Motor neuron (in vitro differentiated cells): Measurements from ENCODE around the gene ATRIP. TPM values are rescaled to one million over a fixed set of nuclear protein-coding genes. Genes with fewer than 3 reads are reported as not detected.

Source experiments
- ATAC-seq, 8 experiments: fragments of 200-7000 bp; cut with Tn5 transposase; replicated peaks in 6 of 8; 2 replicates each; pipeline ENCODE4 v1.8.0; 2021; ENCODE audit warnings: mild to moderate bottlenecking in 8 of 8, moderate library complexity in 8 of 8
- H3K27ac ChIP-seq, 2 donors: fragments of 250-450 bp; sonication (Bioruptor Pico); 2 replicates each; pipeline ENCODE4 v1.9.0; 2021; ENCODE audit warnings: antibody characterized with exemption in 2 of 2, mild to moderate bottlenecking in 2 of 2, moderate library complexity in 1 of 2
- H3K4me1 ChIP-seq, 2 donors: fragments of 250-450 bp; sonication (Bioruptor Pico); replicated peaks in 1 of 2; 2 replicates each; pipeline ENCODE4 v1.6.1; 2021; ENCODE audit warnings: antibody characterized with exemption in 2 of 2, mild to moderate bottlenecking in 2 of 2, moderate library complexity in 1 of 2
- H3K4me3 ChIP-seq, 5 donors: fragments of 250-450 bp; sonication (Bioruptor Pico); 2 replicates each; pipeline ENCODE4 v1.9.0; 2021; ENCODE audit warnings: antibody characterized with exemption in 5 of 5, mild to moderate bottlenecking in 5 of 5, moderate library complexity in 4 of 5
- WGBS, 10 experiments: fragments of 450-650 bp; shearing (Covaris generic); methylation state at CpG; one replicate each; pipeline ENCODE4 v1.0.0; 2022; 5-methylcytosine and 5-hydroxymethylcytosine counted together
- in situ Hi-C, 9 experiments: fragments of 400-800 bp; cut with MboI; loops; one replicate each; pipeline ENCODE4 v1.15.0; 2021; ENCODE audit warnings: low sequenced_read_pairs in 9 of 9, low pct_unique_long_range_greater_than_20kb in 2 of 9; ENCODE audit not compliant: unreplicated experiment in 9 of 9
- total RNA-seq, 8 experiments: library from RNA; unstranded; fragments of 300-600 nt; gene quantifications; 2 replicates each; pipeline versions ENCODE4 v1.2.3 to v1.2.4, GENCODE V29; 2022

ATRIP gene
- total RNA-seq, 8 experiments from 2014 or later: 3.9 to 11.7 (median 5.7) TPM

GRCh38 chr3:48493203-48493501 lies 46.6 kb downstream of the ATRIP start:
- in situ Hi-C loops: no loop called here
- H3K4me1 ChIP-seq: no peaks in the 10 kb centered on the region
- ATAC-seq: no peak
- 83 to 100% (median 90%) methylated on average over 1 to 2 of the region's 3 CpGs; no CpG with 5 or more reads in 6 of the 10 experiments for WGBS, 10 experiments
- H3K27ac ChIP-seq: no peak overlapping the region
- no peak overlapping the region for H3K4me3 ChIP-seq

GRCh38 chr3:48500656-48501055 lies 54.1 kb downstream of the ATRIP start:
- in situ Hi-C loops: no loop called here
- peak in 2 of 8 experiments; percentile 3 to 11 for ATAC-seq
- H3K4me1 ChIP-seq: peaks cover 0 to 11% of the 10 kb centered on the region in 2 donors
- H3K4me3 ChIP-seq: no peak overlapping the region
- no peak overlapping the region for H3K27ac ChIP-seq
- WGBS, 10 experiments: 83 to 100% (median 93%) methylated on average over 1 to 4 of the region's 5 CpGs; no CpG with 5 or more reads in 5 of the 10 experiments

GRCh38 chr3:48501196-48501595 lies 54.7 kb downstream of the ATRIP start:
- Histone ChIP-seq H3K4me3 (no peak overlapping the region), H3K27ac (no peak overlapping the region), H3K4me1 (peaks cover 0 to 11% of the 10 kb centered on the region in 2 donors)
- in situ Hi-C loops: no loop called here
- WGBS, 10 experiments: 44 to 93% (median 75%) methylated on average over 2 to 4 of the region's 7 CpGs; no CpG with 5 or more reads in 7 of the 10 experiments
- ATAC-seq: no peak

- Histone ChIP-seq H3K4me3 (no peak overlapping the region), H3K4me1 (peaks cover 0 to 11% of the 10 kb centered on the region in 2 donors), H3K27ac (no peak overlapping the region)
- 80 to 96% (median 83%) methylated on average over 2 to 5 of the region's 5 CpGs; no CpG with 5 or more reads in 5 of the 10 experiments for WGBS, 10 experiments
- in situ Hi-C loops: no loop called here
- no peak for ATAC-seq
Observed at GRCh38 chr3:48502121-48502520, 55.6 kb downstream of the ATRIP start.

- Histone ChIP-seq H3K4me3 (no peak overlapping the region), H3K27ac (no peak overlapping the region), H3K4me1 (peaks cover 0 to 11% of the 10 kb centered on the region in 2 donors)
- ATAC-seq: no peak
- 20 to 100% (median 65%) methylated on average over 1 to 2 of the region's 6 CpGs; no CpG with 5 or more reads in 6 of the 10 experiments for WGBS, 10 experiments
- in situ Hi-C loops: no loop called here
Observed at GRCh38 chr3:48502728-48503168, 56.2 kb downstream of the ATRIP start.

GRCh38 chr3:48503401-48504050 lies 57.0 kb downstream of the ATRIP start:
- 0 to 38% (median 17%) methylated on average over 1 to 6 of the region's 26 CpGs; no CpG with 5 or more reads in 7 of the 10 experiments for WGBS, 10 experiments
- peaks cover 0 to 11% of the 10 kb centered on the region in 2 donors for H3K4me1 ChIP-seq
- peak overlapping the region in 1 of 2 donors; percentile 13 for H3K27ac ChIP-seq
- H3K4me3 ChIP-seq: peak overlapping the region; percentile 36 to 52 (median 47)
- ATAC-seq: peak; percentile 8 to 52 (median 46)
- in situ Hi-C loops: no loop called here

GRCh38 chr3:48504051-48504946 lies 57.8 kb downstream of the ATRIP start, which contains the start of gene SHISA5:
TSS of gene SHISA5 (minus strand) at chr3:48504174. CDS start at chr3:48504094, 80 bp downstream.
- peak; percentile 60 to 76 (median 70) for ATAC-seq
- Histone ChIP-seq H3K27ac (peak within 1 kb of the TSS in 1 of 2 donors; percentile 13), H3K4me1 (peaks cover 0 to 11% of the 10 kb centered on the region in 2 donors), H3K4me3 (peak within 1 kb of the TSS; percentile 36 to 52 (median 47))
- in situ Hi-C loops: no loop called here
- 38% methylated on average over 3 of the region's 66 CpGs; no CpG with 5 or more reads in 9 of the 10 experiments for WGBS, 10 experiments

- Histone ChIP-seq H3K27ac (no peak overlapping the region), H3K4me3 (no peak overlapping the region), H3K4me1 (peaks cover 0 to 11% of the 10 kb centered on the region in 2 donors)
- ATAC-seq: no peak
- in situ Hi-C loops: no loop called here
- WGBS, 10 experiments: 20 to 100% (median 40%) methylated on average over 1 of the region's 2 CpGs; no CpG with 5 or more reads in 7 of the 10 experiments
Observed at GRCh38 chr3:48505146-48505545, 58.6 kb downstream of the ATRIP start.

GRCh38 chr3:48505968-48506504 lies 59.5 kb downstream of the ATRIP start:
- in situ Hi-C loops: no loop called here
- 78 to 100% (median 97%) methylated on average over 1 to 3 of the region's 6 CpGs; no CpG with 5 or more reads in 6 of the 10 experiments for WGBS, 10 experiments
- H3K27ac ChIP-seq: no peak overlapping the region

GRCh38 chr3:48507256-48508061 lies 60.9 kb downstream of the ATRIP start:
- 0 to 93% (median 47%) methylated on average over 1 to 6 of the region's 10 CpGs; no CpG with 5 or more reads in 1 of the 10 experiments for WGBS, 10 experiments
- in situ Hi-C loops: no loop called here
- peak; percentile 12 to 79 (median 40) for ATAC-seq
- no peak overlapping the region for H3K4me3 ChIP-seq
- no peak overlapping the region for H3K27ac ChIP-seq
- H3K4me1 ChIP-seq: peaks cover 0 to 11% of the 10 kb centered on the region in 2 donors

More at GRCh38 chr3:48505968-48506504, 59.5 kb downstream of the ATRIP start:
- ATAC-seq: no peak
- peaks cover 0 to 11% of the 10 kb centered on the region in 2 donors for H3K4me1 ChIP-seq
- H3K4me3 ChIP-seq: no peak overlapping the region

GRCh38 chr3:48511551-48511950 lies 65.0 kb downstream of the ATRIP start:
- no peak for ATAC-seq
- Histone ChIP-seq H3K4me3 (no peak overlapping the region), H3K27ac (no peak overlapping the region), H3K4me1 (no peaks in the 10 kb centered on the region)
- in situ Hi-C loops: no loop called here
- 31 to 94% (median 84%) methylated on average over 1 to 4 of the region's 4 CpGs; no CpG with 5 or more reads in 2 of the 10 experiments for WGBS, 10 experiments
